T-helper 1 cell treated with Interleukin-12 subunit alpha and Interleukin-12 subunit beta and Interleukin-4 antibody, amounts not matched to agents 30 μg/mL and 1 μg/mL, for 36 hours (primary cell): Measurements from ENCODE around the gene SASH1.
A peak's percentile ranks its signal among the peaks of the same experiment; 100 is the strongest.

Experiments
- H3K27ac Mint-ChIP-seq: one replicate; pipeline ENCODE4 v1.8.0; 2021; ENCODE audit warnings: mild to moderate bottlenecking, mixed read lengths
- H3K27me3 Mint-ChIP-seq: one replicate; pipeline ENCODE4 v1.8.0; 2021; ENCODE audit warnings: low read depth, mixed read lengths
- H3K36me3 Mint-ChIP-seq: one replicate; pipeline ENCODE4 v1.8.0; 2021; ENCODE audit warnings: low read depth, mixed read lengths
- H3K4me1 Mint-ChIP-seq: one replicate; pipeline ENCODE4 v1.8.0; 2021; ENCODE audit warnings: low read depth, mixed read lengths
- H3K4me3 Mint-ChIP-seq: one replicate; pipeline ENCODE4 v1.8.0; 2021; ENCODE audit warnings: mild to moderate bottlenecking, moderate library complexity, mixed read lengths
- H3K9me3 Mint-ChIP-seq: one replicate; pipeline ENCODE4 v1.8.0; 2021; ENCODE audit warnings: mixed read lengths

SASH1 gene

DNA sequence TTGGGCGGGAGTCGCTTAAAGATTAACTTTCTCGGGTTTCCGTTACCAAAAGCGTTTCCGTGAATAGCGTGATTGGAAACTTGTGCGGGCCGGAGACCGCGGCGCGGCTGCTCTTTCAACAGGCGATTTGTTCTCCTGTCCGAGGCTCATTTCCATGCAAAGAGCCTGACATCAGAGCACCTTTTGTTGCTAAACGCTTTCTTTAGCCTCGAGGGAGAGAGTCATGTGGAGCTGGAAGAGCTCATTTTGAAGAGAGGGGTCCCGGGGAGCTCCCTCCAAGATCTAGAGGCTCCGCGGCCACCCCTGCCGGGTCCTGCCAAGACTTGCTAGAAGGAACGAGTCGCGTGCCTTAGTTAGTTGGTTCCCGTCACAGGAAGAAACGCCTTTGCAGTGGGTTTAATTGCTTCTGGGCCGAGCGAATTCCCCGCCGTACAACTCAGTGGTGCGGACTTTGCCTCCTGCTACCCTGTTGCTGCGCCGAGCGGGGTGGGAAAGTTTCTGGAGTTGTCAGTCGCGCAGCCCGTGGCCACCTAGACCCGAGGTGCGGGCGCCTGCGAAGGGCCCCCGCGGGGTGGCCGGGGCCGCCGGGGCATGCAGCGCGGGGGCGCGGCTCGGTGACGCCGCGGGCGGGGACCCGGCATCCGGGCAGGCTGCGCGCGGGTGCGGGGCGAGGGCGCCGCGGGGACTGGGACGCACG lies at the start of gene SASH1:
Gene SASH1, plus strand, starts transcription at position 489 of the 697 bp plus-strand sequence. CDS start 230 bp downstream, outside the sequence.
- Mint-ChIP-seq H3K4me3 (peak within 1 kb of the TSS; percentile 84), H3K4me1 (peaks cover 11% of the 10 kb centered on the region), H3K27ac (peak within 1 kb of the TSS; percentile 52), H3K27me3 (peaks cover 57% of the 10 kb centered on the region), H3K36me3 (peaks cover 7% of the 10 kb centered on the region), H3K9me3 (no peaks in the 10 kb centered on the region)

DNA sequence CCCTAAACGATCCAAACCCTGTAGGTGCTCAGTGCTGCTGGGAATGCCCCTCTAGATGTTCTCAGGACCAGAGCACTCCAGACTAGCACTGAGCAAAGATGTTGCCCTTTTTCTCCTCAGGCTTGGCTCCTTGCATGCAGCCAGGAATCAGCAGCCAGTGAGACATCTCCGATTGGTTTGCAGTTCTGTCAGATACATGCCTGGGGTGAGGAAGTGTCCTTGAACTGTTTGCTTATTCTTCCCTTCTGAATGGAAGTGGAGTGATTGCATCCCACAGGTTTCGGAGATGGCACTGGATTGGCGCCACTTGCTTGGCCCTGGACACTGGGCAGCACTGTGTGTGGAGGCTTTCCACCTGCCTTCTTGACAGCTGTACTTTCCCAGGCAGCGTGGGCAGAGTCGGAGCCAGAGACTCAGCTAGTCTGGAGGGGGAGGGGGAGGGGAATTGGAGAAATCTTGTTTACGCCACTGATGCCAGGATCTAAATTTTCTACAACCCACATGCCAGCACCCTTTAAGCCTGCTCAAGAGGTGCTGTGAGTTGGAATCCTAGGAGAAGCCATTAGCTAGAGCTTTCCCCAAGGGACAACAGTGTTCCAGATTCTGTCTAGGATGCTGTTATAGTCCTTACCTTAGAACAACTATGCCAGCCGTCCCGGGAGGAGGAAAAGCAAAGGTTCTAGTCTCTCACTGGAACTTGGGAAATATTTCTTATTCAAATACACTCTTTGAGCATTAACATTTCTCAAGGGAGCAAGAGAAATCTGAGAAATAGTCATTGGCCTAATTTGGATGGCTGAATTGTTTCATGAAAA lies 49.2 kb upstream of the SASH1 start:
- peaks cover 3% of the 10 kb centered on the region for H3K27me3 Mint-ChIP-seq
- no peak overlapping the region for H3K27ac Mint-ChIP-seq
- H3K4me3 Mint-ChIP-seq: no peak overlapping the region
- no peaks in the 10 kb centered on the region for H3K4me1 Mint-ChIP-seq
- no peaks in the 10 kb centered on the region for H3K36me3 Mint-ChIP-seq
- H3K9me3 Mint-ChIP-seq: no peaks in the 10 kb centered on the region

DNA sequence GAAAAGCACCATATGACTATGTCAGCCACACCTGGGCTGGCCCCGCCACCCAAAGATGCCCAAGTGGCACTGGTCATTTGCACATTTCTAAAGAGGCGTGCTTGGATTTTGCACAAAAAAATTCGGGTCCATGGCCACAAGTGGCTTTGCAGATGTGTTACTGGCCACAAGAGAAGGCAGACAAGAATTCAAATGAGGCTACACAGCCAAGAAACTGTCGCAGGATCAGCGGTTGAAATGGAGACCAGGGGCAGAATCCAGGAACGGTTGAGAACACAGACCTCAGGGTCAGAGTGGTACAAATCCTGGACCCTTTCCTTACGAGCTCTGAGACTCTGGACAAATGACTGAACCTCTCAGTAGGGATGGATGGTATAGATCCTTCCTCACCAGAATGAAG lies 48.6 kb upstream of the SASH1 start:
- H3K4me3 Mint-ChIP-seq: no peak overlapping the region
- no peaks in the 10 kb centered on the region for H3K4me1 Mint-ChIP-seq
- no peaks in the 10 kb centered on the region for H3K36me3 Mint-ChIP-seq
- no peak overlapping the region for H3K27ac Mint-ChIP-seq
- peaks cover 3% of the 10 kb centered on the region for H3K27me3 Mint-ChIP-seq
- no peaks in the 10 kb centered on the region for H3K9me3 Mint-ChIP-seq

DNA sequence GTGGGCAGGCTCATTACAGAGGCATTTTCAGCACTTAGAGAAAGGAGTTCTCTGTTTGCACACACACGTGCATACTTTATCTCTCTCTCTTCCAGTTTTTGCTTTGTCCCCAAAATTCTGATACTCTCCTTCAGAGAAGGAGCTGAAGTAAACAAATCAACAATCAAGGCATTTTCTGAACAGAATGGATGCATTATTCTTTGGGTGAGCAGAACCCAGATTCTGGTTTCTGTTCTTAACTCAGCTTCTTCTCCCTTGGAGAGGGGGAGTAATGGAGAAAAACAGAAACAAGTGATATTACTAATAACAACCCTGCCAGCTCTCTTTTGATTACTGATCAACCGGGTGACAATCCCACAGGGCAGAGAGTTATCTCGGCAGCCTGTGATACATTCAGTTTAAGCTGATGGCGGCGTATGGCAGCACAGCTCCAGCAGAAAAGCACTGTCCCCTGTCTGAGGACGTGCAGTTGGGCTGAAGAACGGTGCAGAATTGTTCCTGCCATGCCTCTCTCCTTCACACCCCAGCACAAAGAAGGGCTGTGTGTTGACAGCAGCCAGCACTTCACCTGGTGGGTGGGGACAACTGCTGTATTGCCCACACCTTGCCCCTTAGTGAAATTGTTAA lies 47.3 kb upstream of the SASH1 start:
- no peak overlapping the region for H3K27ac Mint-ChIP-seq
- peaks cover 3% of the 10 kb centered on the region for H3K27me3 Mint-ChIP-seq
- H3K9me3 Mint-ChIP-seq: no peaks in the 10 kb centered on the region
- no peaks in the 10 kb centered on the region for H3K36me3 Mint-ChIP-seq
- H3K4me3 Mint-ChIP-seq: no peak overlapping the region
- no peaks in the 10 kb centered on the region for H3K4me1 Mint-ChIP-seq

DNA sequence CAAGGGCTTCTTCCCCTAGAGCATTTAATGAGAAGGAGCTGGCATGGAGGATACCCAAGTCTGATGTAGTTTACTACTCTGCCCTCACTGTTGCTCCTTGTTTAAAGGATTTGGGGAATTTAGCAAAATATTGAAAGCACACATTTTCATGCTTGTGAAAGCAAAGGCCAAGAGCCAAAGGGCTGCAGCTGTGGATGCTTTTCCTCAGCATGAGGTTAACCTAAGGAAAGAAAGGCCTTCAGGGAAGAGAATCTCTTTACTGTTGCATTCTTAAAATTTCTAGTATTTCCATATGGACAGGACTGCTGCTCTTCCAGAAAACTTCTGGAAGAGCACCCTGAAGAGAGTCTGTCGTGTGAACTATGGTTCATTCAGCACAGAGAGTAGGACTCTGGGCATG lies 45.9 kb upstream of the SASH1 start:
- no peaks in the 10 kb centered on the region for H3K9me3 Mint-ChIP-seq
- H3K27me3 Mint-ChIP-seq: peaks cover 3% of the 10 kb centered on the region
- H3K27ac Mint-ChIP-seq: no peak overlapping the region
- no peaks in the 10 kb centered on the region for H3K4me1 Mint-ChIP-seq
- H3K36me3 Mint-ChIP-seq: no peaks in the 10 kb centered on the region
- no peak overlapping the region for H3K4me3 Mint-ChIP-seq

DNA sequence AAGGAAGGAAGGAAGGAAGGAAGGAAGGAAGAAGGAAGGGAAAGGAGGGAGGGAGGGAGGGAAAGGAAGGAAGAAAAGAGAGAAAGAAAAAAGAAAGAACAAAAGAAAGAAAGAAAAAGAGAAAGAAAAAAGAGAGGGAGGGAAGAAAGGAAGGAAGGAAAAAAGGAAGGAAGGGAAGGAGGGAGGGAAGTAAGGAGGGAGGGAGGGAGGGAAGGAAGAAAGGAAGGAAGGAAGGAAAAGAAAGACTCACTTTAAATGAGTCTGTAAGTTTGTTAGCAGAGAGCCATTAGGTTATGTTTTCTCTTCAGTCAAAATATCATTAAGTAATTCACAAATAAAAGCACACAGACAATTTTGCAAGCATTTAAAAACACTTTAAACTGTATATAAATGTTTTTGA lies 44.0 kb upstream of the SASH1 start:
- H3K27ac Mint-ChIP-seq: no peak overlapping the region
- H3K36me3 Mint-ChIP-seq: no peaks in the 10 kb centered on the region
- H3K4me1 Mint-ChIP-seq: no peaks in the 10 kb centered on the region
- H3K4me3 Mint-ChIP-seq: no peak overlapping the region
- H3K9me3 Mint-ChIP-seq: no peaks in the 10 kb centered on the region
- H3K27me3 Mint-ChIP-seq: peaks cover 3% of the 10 kb centered on the region

DNA sequence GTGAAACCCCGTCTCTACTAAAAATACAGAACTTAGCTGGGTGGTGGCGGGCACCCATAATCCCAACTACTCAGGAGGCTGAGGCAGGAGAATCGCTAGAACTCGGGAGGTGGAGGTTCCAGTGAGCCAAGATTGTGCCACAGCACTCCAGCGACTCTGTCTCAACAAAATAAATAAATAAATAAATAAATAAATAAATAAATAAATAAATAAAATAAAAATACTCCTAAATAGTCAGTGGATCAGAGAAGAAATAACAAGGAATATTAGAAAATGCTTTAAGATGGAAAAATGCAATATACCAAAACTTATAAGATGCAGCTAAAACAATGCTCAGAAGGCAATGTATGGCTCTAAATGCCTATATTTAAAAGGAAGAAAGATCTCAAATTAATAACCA lies 39.0 kb upstream of the SASH1 start:
- no peaks in the 10 kb centered on the region for H3K9me3 Mint-ChIP-seq
- no peaks in the 10 kb centered on the region for H3K36me3 Mint-ChIP-seq
- H3K4me3 Mint-ChIP-seq: no peak overlapping the region
- no peaks in the 10 kb centered on the region for H3K27me3 Mint-ChIP-seq
- no peaks in the 10 kb centered on the region for H3K4me1 Mint-ChIP-seq
- H3K27ac Mint-ChIP-seq: no peak overlapping the region

DNA sequence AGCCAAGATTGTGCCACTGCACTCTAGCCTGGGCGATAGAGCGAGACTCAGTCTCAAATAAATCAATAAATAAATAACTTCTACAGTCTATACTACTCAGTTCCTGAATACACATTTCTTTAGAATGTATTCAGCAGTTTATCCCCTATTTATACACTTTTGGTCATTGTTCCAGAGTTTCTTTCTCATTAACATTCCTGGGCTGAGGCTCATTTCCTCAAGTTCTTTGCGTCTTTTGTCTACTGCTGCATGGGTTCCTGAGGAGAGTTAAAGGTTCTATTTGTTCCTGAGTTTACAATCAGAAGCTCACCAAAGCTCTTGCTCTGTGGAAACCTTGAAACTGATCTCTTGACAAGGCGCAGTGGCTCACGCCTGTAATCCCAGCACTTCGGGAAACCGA lies 37.7 kb upstream of the SASH1 start:
- H3K4me3 Mint-ChIP-seq: no peak overlapping the region
- H3K27ac Mint-ChIP-seq: no peak overlapping the region
- no peaks in the 10 kb centered on the region for H3K9me3 Mint-ChIP-seq
- H3K36me3 Mint-ChIP-seq: no peaks in the 10 kb centered on the region
- H3K27me3 Mint-ChIP-seq: no peaks in the 10 kb centered on the region
- H3K4me1 Mint-ChIP-seq: no peaks in the 10 kb centered on the region

DNA sequence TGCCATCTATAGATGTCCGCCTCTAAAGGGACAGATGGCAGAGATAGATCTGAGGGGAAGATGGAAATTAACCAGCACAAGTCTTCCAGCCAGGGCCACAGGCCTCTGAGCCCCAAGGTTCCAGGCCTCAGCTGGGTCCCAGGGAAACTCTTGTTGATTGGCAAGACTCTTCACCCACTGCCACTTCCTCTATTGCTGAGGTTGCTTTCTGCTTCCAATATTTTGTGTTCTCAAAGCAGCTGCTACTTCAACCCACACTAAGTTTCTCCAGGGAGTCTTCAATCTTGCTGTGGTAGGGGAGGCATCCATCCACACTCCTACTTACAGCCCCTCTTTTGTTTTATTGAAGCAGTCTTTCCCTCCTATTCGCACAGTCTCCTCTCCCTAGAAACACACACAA lies 36.4 kb upstream of the SASH1 start:
- H3K36me3 Mint-ChIP-seq: no peaks in the 10 kb centered on the region
- H3K4me3 Mint-ChIP-seq: no peak overlapping the region
- H3K27ac Mint-ChIP-seq: no peak overlapping the region
- H3K4me1 Mint-ChIP-seq: no peaks in the 10 kb centered on the region
- H3K27me3 Mint-ChIP-seq: no peaks in the 10 kb centered on the region
- no peaks in the 10 kb centered on the region for H3K9me3 Mint-ChIP-seq

DNA sequence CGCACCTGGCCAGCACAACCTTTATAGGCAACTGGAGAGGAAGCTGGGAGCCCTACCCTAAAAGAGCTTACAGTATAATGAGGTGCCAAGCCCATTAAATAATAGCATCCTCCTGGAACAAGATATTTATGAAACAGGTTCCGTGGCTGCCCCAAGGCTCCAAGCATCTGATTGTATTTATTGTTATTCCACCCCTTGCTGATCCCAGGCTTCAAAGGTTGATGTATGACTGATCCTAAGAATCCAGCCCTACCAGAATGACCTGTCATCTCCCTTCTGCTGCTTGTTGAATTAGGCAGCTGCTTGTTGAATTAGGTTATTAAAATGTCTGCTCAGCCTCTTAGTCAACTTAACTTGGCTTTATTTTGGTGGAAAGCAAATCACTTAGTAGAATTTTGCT lies 35.2 kb upstream of the SASH1 start:
- H3K27ac Mint-ChIP-seq: no peak overlapping the region
- no peaks in the 10 kb centered on the region for H3K36me3 Mint-ChIP-seq
- no peaks in the 10 kb centered on the region for H3K27me3 Mint-ChIP-seq
- no peak overlapping the region for H3K4me3 Mint-ChIP-seq
- no peaks in the 10 kb centered on the region for H3K9me3 Mint-ChIP-seq
- no peaks in the 10 kb centered on the region for H3K4me1 Mint-ChIP-seq

DNA sequence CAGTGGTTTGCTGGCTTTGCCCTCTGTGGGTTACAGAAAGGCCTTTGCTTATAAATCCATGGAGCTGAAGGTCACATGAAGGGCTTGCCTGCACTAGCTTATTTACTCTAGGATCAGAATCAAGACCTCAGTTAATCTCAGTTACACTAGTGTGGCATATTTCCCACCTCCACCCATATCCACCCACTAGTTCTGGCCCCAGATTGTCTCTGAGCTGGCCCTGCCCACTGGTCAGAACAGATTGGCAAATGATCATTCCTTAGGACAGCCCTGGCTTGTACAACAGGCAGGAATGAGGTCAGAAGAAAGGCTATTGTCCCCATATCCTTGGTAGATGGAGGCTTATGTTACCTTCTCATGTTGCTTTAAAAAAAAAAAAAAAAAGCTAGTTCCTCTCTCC lies 33.3 kb upstream of the SASH1 start:
- no peaks in the 10 kb centered on the region for H3K27me3 Mint-ChIP-seq
- H3K27ac Mint-ChIP-seq: no peak overlapping the region
- no peak overlapping the region for H3K4me3 Mint-ChIP-seq
- H3K9me3 Mint-ChIP-seq: no peaks in the 10 kb centered on the region
- H3K4me1 Mint-ChIP-seq: no peaks in the 10 kb centered on the region
- no peaks in the 10 kb centered on the region for H3K36me3 Mint-ChIP-seq

DNA sequence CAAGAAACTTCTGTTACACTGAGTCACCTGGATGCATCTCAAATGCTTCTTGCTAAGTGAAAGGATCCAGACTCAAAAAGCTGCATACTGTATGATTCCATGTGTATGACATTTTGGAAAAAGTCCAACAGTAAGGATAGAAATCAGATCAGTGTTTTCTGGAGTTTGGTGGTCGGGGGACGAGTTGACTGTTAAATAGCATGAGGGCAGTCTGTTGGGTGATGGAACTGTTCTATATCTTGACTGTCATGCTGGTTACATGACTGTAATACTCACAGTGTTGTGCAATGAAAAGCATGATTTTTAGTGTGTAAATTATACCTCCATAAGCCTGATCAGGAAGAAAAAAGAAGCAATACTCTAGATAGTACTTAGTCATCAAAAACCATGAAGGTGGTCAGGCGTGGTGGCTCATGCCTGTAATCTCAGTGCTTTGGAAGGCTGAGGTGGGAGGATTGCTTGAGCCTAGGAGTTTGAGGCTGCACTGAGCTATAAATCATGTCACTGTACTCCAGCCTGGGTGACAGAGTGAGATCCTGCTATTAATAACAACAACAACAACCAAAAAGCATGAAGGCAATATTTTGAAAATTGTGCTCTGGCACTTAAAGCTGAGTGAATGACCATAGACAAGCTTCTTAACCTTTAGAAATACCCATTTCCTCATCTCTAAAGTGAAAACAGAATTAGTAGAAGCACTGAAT lies 30.5 kb upstream of the SASH1 start:
- no peak overlapping the region for H3K27ac Mint-ChIP-seq
- no peaks in the 10 kb centered on the region for H3K9me3 Mint-ChIP-seq
- no peaks in the 10 kb centered on the region for H3K27me3 Mint-ChIP-seq
- no peaks in the 10 kb centered on the region for H3K4me1 Mint-ChIP-seq
- no peaks in the 10 kb centered on the region for H3K36me3 Mint-ChIP-seq
- no peak overlapping the region for H3K4me3 Mint-ChIP-seq

DNA sequence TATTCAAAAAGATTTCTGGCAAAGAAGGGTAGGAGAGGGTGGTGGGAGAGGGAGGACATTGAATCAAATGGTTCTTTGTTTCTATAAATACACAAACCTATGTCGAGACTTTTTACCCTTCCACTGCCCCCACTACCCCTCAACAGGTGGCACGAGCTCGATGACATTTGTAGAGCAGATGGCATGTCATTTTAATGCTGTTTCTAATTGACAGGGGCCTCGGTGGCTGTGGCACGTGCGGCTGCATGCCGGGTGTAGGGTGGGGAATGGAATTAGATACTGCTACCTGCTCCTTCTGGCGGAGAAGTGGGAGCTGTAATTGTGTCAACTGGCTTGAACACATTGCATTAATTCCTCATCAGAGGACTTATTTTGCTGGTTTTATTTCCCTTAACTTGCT lies 29.1 kb upstream of the SASH1 start:
- Mint-ChIP-seq H3K4me3 (no peak overlapping the region), H3K27me3 (no peaks in the 10 kb centered on the region), H3K36me3 (no peaks in the 10 kb centered on the region), H3K4me1 (no peaks in the 10 kb centered on the region), H3K9me3 (no peaks in the 10 kb centered on the region), H3K27ac (no peak overlapping the region)

DNA sequence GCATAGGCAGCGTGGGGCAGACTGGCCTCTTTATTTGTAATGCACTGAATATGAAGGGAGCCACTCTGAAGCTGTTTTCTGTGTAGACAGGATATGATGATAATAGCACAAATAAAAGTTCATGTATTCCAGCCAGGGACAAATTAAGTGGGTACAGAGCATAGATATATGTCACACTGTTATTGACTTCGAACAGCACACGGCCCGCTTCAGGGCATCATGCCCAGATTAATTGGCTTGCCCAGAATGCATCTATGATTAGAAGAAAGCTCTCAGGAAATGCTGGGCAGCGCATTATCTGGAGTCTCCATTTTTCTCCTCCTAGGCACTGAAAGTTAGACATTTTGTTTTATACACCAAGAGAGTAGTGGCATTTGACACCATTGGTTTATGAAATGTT lies 26.3 kb upstream of the SASH1 start:
- Mint-ChIP-seq H3K27me3 (no peaks in the 10 kb centered on the region), H3K36me3 (no peaks in the 10 kb centered on the region), H3K4me3 (no peak overlapping the region), H3K9me3 (no peaks in the 10 kb centered on the region), H3K4me1 (no peaks in the 10 kb centered on the region), H3K27ac (no peak overlapping the region)
